Activated CD8-positive, alpha-beta memory T cell treated with anti-CD3 and anti-CD28 coated beads for 4 hours (primary cell): Measurements from ENCODE around the gene PLEKHA5.
"Not testable (repeated sequence)": the region's sequence is repeated elsewhere in the genome, so short reads cannot be mapped to it uniquely, and the experiment has no call there.

Source experiments
- DNase-seq, 2 donors: peaks; one replicate each; pipeline ENCODE4 v3.0.0-alpha.2; 2020; ENCODE audit warnings: low read depth in 2 of 2

Gene PLEKHA5

DNA sequence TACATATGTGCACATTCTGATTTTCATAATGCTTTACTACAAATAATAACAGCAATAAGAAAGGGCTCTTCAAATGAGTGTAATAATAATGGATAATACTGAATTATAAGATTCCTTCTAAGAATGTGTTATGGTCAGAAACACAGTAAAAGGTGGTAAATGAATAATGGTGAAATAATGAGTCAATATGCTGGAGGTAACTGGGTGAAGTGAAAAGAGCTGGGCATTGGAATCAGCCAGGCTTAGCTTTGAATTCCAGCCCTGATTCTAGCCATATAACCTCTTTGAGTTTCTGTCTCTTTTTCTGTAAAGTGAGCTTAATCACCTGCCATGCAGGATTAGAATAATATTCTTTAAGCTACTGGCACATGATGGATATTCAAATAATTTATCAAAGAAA is 39.1 kb downstream of the PLEKHA5 start:
- no peak for DNase-seq

DNA sequence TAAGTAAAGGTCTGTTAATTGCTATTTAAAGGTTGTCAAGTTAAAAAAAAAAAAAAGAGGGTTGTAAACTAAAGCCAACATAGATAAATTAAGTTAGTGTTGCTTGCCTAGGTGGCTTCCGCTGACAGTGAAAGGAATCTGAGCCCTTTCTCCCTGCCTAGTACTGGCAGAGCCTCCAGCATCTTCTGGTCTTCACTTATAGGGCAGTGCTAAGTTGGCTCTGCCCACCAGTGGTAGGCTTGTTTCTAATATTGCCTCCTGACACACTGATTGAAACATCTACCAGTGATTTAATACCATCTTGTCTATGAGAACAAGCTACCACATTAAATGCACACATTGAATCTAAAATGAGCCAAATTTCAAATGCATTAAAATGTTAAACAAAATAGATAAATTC is 39.7 kb downstream of the PLEKHA5 start:
- DNase-seq, result no peak

DNA sequence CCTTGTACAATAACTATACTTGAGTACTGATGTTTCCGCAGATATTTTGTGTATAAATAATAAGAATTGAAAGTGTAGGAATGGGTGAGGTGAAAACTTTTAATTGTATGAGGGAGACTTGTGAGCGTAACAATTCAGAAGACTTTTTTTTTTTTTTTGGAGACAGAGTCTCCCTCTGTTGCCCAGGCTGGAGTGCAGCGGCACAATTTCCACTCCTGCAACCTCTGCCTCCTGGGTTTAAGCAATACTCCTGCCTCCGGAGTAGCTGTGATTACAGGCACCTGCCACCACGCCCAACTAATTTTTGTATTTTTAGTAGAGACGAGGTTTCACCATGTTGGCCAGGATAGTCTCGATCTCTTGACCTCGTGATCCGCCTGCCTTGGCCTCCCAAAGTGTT is 40.8 kb downstream of the PLEKHA5 start:
- DNase-seq, result not testable (repeated sequence)

DNA sequence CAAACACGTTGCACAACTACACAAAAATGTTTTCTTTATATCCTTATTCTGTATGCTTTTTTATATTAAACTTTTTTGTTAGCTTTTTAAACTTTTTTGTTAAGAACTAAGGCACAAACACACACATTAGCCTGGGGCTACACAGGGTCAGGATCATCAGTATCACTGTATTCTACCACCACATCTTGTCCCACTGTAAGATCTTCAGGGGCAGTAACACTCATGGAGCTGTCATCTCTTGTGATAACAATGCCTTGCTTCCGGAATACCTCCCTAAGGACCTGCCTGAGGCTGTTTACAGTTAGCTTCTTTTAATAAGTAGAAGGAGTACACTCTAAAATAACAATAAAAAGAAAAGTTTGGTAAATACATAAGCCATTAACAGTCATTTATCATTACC is 42.2 kb downstream of the PLEKHA5 start:
- DNase-seq, result no peak

DNA sequence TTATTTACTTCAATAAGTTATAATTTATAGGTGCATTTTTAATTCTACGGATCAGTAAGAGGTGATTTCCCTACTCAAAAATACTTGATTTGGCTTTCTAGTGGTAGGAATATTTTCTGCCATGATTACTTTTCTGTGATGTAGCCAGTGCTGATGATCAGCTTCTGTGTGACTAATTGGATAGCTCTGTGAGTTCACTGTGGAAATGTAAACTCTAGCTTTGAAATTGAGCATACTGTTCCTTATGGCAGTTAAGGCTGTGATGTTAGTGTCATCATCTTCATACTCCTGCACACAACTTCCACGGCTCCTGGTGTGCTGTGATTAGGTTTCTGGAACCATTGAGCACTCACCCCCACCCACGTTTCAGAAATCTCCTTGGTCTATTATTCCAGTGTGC is 48.2 kb downstream of the PLEKHA5 start:
- DNase-seq, result no peak

DNA sequence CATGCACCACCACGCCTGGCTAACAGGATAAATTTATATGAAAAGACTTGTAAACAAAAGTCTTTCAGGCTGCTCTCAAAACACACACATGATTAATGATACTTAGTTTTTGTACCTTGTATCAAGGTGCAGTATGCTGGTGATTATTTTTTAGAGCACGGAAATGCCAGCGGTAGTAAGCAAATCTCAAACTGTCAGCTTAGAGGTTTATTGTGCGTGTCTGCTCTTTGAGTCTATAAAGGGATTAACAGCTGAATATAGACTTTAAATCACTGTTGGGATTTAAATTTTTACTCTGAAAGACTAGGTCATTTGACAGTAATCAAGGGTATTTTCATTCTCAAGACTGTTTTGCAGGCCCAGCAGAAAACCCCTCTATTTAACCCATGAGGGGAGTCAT is 50.5 kb downstream of the PLEKHA5 start:
- DNase-seq, result no peak

DNA sequence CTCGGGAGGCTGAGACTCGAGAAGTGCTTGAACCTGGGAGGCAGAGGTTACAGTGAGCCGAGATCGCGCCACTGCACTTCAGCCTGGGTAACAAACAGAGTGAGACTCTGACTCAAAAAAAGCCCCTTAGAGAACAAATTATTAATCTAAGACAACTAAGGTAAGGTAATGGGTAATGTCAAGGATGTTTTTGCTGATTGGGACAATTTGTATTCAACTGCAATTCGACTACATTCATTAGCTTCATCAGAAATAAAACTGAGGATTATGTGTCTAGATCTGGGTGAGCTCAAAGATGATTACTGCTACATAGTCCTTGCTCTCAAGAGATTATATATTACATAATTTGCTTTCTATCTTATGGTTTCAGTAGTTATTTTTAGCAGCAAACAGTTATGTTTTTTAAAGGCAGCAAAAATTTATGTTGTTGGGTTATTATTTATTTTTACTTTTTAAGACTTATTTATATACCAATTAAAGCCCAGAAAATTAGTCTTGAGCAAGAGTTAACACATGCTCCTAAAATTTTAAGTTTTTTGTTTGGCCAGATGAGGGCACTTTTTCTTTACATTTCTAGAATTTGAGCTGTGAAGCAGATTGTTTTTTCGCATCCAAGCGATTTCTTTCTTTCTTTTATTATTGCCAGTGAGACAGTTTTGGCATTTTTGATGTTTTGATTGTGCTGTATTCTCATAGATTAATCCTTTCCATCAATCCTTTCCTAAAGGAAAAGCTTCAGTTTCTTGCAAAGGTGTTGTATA is 52.3 kb downstream of the PLEKHA5 start:
- DNase-seq, result no peak

DNA sequence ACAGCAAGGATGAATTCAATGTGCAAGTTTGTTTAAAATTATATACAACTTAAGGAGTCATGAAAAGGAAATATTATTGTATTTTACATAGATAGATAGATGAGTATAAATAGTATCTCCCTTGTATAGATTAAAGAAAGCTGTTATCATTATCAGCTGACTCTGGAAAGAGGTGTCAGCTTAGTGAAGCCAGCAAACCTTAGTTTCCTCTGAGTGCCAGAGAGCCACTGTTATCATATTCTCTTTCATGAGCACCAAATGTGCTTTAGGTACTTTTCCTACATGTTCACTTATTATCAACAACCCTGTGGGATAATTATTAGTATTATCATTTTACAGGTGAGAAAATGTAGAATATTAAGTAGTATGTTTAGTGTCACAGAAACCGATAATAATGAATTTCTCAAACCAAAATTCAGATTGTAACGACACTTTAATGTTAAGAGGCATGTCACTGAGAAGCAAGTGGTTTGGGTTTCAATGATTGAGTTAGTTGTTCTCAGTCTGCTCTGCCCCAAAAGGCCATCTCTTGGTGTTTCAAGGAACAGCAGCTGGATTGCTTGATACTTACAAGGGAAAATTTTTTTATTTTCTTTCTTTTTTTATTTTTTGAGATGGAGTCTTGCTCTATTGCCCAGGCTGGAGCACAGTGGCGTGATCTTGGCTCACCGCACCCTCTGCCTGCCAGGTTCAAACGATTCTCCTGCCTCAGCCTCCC is 53.7 kb downstream of the PLEKHA5 start:
- no peak for DNase-seq

DNA sequence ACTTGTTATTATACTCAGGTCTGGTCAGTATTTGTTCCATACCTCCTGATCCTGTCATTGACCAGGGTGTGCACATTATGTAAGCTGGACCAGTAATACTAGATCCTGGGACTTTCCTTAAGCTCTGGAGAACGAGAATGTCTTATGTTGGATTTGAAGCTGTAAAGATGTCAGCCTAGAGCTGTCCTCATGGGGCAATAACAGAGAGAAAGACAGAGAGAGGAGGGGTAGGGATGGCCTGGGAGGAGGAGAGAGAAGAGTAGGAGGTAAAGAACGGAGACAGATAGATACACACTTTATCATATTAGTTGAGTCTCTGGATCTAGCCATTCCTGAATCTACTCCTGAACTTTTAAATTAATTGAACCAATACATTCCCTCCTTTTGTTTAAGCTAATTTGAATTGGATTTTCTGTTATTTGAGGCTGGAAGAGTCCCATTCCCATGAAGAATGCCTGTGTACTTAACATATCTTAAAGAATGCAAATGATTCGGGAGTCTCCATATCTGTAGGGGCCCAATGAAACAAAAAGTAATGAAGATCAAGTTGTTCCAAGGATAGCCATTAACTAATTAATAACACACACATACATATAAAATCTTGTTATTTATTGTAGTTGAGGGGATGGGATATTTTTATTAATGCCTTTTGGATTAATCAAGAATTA is 55.9 kb downstream of the PLEKHA5 start:
- DNase-seq, result no peak

DNA sequence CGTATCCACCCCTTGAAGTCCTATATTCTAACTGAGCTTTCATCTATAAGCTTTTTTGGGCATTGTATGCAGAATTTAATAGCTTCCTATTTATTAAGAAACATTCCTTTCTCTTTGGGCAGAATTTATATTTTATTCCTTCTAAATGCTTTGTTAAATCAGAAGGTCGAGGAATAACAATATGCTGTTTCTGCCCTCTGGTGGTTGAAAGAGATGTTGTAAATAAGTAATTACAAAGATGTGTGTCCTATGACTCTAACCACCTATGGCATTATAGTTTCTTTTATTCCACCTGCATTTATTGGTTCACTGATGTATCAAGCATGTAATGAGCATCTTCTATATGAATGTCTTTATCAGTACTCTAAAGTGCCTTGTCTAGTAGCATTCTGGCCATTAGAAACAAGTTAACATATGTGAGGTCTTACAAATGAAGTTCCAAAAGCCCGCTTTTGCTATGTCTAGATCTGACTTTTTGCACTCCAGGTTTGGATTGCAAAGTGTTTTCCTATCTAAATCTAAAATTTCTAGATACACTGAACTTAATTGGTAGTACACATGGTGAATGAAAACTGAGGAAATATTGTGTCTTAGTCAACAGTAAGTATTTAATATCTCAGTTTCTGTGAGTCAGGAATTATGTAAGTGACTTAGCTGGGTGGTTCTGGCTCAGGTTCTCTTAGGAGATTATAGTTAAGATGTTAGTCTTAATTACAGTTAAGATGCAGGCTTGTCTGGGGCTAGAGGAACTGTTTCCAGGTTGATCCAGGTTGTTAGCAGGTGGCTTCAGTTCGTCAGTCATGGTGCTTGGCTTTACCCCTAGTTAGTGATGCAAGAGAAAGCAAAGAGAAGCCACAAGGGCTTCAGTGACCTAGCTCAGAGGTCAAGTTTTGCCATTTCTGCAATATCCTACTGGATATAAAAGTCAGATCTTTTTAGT is 57.5 kb downstream of the PLEKHA5 start:
- DNase-seq, result no peak

DNA sequence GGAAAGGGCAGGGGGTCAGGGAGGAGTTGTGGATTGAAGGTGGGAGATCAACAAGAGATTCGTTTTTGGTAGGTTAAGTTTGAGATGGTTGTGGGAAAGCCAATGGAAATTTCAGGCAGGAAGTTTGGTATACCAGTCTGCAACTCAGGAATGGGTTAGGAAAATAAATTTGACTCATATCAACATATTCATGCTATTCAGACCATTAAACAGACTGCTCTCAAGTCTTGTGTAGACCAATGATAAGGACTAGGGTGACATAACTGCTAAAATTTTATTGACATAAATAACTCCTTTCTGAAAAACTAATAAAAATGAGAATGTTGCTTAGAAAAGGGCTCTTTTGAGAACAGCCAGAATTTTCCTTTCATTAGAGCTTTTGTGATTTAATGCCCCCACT is 60.0 kb downstream of the PLEKHA5 start:
- no peak for DNase-seq

DNA sequence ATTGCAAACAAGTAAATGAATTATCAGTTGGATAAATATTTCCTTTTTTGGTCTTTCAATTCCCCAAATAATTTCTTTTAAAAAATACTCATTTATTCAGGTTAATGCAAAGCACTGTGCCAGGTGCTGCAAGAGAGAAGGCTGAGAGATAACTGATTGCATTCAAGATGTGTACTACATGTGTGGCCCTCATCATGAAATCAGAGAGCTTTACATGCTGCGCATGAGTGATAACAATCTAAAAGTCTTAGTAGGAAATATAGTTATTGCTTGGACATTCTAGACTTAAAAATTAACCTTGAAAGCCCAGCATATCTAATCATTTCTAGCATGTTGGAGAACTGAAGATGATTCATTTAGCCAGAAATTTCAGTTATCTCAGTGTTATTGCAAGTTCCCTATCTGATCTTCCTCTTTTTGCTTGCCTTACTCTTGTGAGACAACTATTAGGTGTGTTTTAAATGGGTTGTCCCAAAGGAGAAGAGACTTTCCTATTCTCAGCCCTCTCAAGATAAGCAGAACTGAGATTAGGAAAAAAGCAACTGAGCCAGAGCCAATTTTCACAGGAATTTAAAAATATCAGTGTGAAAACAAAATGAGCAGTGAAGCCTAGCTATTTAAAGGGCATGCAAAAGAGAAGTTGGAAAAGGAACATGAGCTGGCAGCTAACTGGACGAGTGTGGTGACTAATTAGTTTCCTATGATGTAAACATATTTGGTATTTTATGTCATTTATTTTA is 60.9 kb downstream of the PLEKHA5 start:
- DNase-seq, result no peak

DNA sequence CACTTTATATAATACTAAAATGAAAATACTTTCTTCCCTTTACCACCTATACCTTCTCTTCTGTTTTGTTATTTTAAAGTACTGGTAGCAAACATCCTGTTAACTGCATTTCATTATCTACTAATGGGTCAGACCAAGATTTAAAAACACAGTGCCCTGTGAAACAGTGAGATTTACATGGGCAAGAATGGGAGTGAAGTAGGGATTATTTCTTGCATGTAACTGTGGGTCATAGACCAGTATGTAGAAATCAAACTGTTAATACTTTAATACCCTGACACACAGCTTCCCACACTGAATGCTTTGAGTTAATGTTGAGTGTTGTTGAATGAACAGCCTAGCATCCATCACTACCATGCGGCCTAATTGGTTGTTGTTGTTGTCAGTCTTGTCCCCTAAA is 61.6 kb downstream of the PLEKHA5 start:
- no peak for DNase-seq

DNA sequence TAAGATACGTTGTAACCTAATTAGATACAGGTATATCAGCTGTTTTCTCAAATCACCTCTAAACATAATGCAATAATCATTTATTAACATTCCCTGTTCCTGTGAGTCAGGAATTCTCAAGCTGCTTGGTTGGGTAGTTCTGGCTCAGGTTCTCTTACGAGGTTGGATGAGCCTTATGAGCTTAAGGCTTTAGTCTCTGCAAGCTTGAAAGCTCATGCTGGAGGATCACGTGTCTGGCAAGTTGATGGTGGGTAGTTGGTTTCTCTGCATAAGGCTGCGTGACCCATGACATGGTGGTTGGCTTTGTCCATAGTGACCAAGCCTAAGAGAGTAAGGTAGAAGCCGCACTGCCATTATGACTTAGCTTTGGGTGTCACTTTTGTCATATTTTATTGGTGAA is 62.0 kb downstream of the PLEKHA5 start:
- no peak for DNase-seq

DNA sequence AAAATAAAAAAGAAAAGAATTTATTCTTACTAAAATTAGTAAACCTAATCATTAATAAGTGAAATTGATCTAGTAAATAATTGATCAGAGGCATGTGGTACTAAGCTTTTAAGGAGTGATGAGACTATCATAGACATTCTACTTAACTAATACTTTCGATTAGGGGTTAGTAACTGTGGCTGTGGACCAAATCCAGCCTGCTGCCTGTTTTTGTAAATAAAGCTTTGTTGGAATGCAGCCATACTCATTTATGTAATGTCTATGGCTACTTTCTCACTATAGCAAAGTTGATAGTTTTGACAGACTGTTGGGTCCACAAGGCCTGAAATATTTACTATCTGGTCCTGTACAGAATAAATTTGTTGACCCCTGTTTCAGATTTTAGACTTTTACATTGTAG is 63.2 kb downstream of the PLEKHA5 start:
- DNase-seq, result no peak

DNA sequence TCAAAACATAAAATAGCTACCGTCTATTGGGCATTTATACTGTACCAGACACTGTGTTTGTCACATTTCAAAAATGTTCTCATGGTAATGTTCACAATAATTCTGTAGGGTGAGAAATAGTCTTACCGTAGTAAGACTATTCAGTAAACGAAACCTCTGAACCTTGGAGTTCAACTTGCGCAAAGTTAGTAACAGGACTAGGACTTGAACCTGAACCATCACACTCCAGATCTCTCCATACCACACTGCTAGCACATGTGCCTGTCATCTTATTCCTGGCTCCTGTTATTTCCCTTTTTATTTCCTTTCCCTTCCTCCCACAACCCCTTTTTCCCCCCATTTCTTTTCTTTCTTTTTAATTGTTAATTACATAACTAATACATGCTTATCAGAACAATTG is 65.4 kb downstream of the PLEKHA5 start:
- DNase-seq, result no peak

DNA sequence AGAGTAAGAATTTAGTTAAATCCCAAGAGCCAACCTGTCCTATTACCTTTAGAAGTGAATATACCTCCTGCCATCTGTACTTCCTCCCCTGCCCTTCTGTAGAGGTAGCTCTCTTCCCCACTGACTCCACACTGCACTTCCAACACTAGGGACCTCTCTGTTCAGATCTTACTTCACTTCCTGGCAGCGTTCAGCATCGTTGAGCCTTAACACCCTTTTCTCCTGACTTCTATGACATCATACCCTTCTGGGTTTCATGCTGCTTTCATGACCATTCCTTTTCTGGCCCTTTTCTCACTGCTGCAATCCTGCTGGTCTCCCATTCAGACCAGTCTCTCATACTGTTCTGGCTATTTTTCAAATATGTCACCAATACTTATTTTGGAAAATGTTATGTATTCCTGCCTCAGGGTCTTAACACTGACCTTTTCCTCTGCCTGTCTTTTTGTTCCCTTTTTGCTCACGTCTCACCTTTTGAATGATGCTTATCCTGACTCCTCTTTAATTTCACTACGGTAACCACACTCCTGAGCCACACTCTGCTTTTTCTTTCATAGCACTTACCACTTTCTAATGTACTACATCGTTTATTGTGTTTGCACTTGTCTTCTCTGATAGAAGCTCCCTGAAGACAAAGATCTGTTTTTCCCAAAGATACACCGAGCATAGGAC is 67.6 kb downstream of the PLEKHA5 start:
- DNase-seq, result no peak

DNA sequence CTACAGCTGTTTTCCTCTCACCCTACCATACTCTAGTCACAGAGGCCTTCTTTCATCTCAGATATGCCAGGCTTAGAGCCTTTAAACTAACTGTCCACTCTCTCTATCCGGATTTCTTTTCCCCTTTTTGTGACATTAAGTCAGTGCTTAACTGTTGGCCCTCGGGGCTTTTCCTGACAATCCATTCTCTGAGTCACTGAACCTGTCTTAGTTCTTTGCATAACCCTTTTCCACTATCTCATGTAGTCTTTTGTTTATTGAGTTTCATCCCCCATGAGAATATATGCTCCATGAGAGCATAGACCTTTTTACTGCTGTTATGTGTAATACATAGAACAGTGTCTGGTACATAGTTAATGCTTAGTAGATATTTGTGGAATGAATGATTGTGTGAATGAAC is 68.7 kb downstream of the PLEKHA5 start:
- no peak for DNase-seq

DNA sequence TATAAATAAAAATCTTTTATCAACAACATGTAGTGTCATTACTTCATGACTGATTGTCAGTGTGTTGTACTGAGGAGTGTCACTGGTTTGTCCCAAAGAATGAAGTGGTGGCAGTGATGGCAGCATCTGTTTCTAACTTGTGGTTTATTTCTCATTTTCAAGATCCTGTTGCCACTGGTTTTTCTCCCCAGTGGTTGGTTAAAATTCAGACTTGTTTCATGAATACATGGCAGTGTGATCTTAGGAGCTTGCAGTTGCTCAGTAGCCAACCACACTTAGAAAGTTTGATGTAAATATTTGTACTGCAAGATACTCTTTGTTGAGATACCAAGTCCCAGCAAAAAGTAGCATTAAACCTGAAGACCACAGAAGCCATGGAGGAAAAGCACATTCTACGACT is 69.8 kb downstream of the PLEKHA5 start:
- no peak for DNase-seq

DNA sequence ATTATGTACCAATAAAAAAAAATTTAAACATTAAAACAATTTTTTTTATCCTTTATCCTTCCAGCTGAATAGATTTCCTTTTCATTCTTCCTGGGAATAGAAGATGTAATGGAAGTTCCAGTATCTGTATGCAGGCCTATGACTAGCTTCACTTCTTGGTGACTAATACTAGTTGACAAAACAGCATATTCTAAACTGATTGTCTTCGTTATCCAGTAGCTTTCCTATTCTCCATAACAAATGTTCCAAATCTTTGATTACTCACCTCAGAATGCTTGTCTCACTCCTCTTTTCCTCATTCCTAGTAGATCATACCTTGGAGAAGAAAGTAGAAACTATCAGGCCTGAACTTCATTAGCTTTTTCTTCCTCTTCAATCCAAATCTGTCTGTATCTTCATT is 70.7 kb downstream of the PLEKHA5 start:
- no peak for DNase-seq

DNA sequence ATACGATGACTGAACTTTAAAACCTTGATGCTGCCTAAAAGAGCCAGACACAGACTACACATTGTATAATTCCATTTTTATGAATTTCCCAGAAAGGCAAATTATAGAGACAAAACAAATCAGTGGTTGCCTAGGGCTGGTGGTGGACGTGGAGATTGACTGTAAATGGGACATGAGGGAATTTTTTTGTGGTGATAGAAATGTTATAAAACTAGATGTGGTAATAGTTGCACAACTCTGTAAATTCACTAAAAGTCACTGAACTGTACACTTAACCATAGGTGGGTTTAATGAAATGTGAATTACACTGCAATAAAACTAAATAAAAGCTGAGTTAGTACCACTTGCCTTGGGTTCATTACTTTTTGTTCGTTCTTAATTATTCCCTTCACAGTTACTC is 72.1 kb downstream of the PLEKHA5 start:
- DNase-seq, result no peak
